HepG2 (cell line): ENCODE measurements around the gene KISS1R. TPM values are rescaled to one million over a fixed set of nuclear protein-coding genes. Genes with fewer than 3 reads are reported as not detected.

ENCODE experiments used
- ARID4A ChIP-seq: sonication (generic); formaldehyde crosslinking; IDR thresholded peaks from 2 replicates; pipeline ENCODE4 v1.5.0; 2020; ENCODE audit warnings: mild to moderate bottlenecking, missing genetic modification reagents, borderline replicate concordance
- CCAR2 ChIP-seq: fragments of 200-400 bp; formaldehyde crosslinking; optimal IDR thresholded peaks from 2 replicates; pipeline ENCODE3; 2018; ENCODE audit warnings: low read depth, mild to moderate bottlenecking, low read length, moderate library complexity
- DMTF1 ChIP-seq: sonication (generic); formaldehyde crosslinking; IDR thresholded peaks from 2 replicates; pipeline ENCODE4 v1.4.0; 2020; ENCODE audit warnings: mild to moderate bottlenecking, missing genetic modification reagents
- ELF4 ChIP-seq: sonication (generic); formaldehyde crosslinking; IDR thresholded peaks from 2 replicates; pipeline ENCODE4 v1.5.0; 2020; ENCODE audit warnings: missing genetic modification reagents, mild to moderate bottlenecking, moderate library complexity, borderline replicate concordance
- FOSL2 ChIP-seq: sonication (generic); formaldehyde crosslinking; IDR thresholded peaks from 2 replicates; pipeline ENCODE4 v1.4.0; 2020; ENCODE audit warnings: missing genetic modification reagents
- GMEB2 ChIP-seq: IDR thresholded peaks from 2 replicates; pipeline ENCODE4 v1.6.1; 2016; ENCODE audit warnings: missing biosample characterization, missing genetic modification reagents, low read depth
- IRF9 ChIP-seq: sonication (generic); formaldehyde crosslinking; IDR thresholded peaks from 2 replicates; pipeline ENCODE4 v1.8.0; 2022; ENCODE audit warnings: missing genetic modification reagents, mild to moderate bottlenecking, borderline replicate concordance
- MLXIP ChIP-seq: sonication (generic); formaldehyde crosslinking; IDR thresholded peaks from 2 replicates; pipeline ENCODE4 v1.9.0; 2021; ENCODE audit warnings: missing genetic modification reagents, borderline replicate concordance
- MXI1 ChIP-seq: IDR thresholded peaks from 3 replicates; pipeline ENCODE4 v1.6.1; 2012; ENCODE audit warnings: low read depth, low read length, inconsistent platforms, borderline replicate concordance
- SYNCRIP ChIP-seq: fragments of 200-400 bp; formaldehyde crosslinking; IDR thresholded peaks from 2 replicates; pipeline ENCODE4 v1.6.1; 2018; ENCODE audit warnings: mild to moderate bottlenecking, low read depth, low read length; ENCODE audit not compliant: insufficient read depth
- TMF1 ChIP-seq: sonication (generic); formaldehyde crosslinking; IDR thresholded peaks from 2 replicates; pipeline ENCODE4 v1.8.1; 2022; ENCODE audit warnings: low read depth, missing genetic modification reagents
- WIZ ChIP-seq: sonication (generic); formaldehyde crosslinking; IDR thresholded peaks from 2 replicates; pipeline ENCODE4 v1.5.1; 2020; ENCODE audit warnings: mild to moderate bottlenecking, missing genetic modification reagents
- ZFP90 ChIP-seq: sonication (generic); formaldehyde crosslinking; IDR thresholded peaks from 2 replicates; pipeline ENCODE4 v1.8.0; 2022; ENCODE audit warnings: missing genetic modification reagents, mild to moderate bottlenecking, inconsistent platforms, borderline replicate concordance
- ZNF589 ChIP-seq: sonication (generic); formaldehyde crosslinking; conservative IDR thresholded peaks from 2 replicates; pipeline ENCODE4 v1.8.0; 2022; ENCODE audit warnings: mild to moderate bottlenecking, moderate library complexity, missing genetic modification reagents
- ZNF775 ChIP-seq: sonication (generic); formaldehyde crosslinking; IDR thresholded peaks from 2 replicates; pipeline ENCODE4 v1.4.0; 2020; ENCODE audit warnings: missing genetic modification reagents, mild to moderate bottlenecking, moderate library complexity, borderline replicate concordance
- polyA plus RNA-seq, 8 experiments: library from polyadenylated mRNA; depleted of rRNA in 3 of 8; stranded (reverse) in 7 of 8; unstranded in 1 of 8; fragments of >200 nt; fragmentation: Illumina TruSeq in 4 of 8; extraction: Trizol in 4 of 8; gene quantifications; 2 replicates each; pipeline versions ENCODE4 v1.2.1 to v1.2.3, GENCODE V29; 2011 to 2016; ENCODE audit warnings: low read depth in 4 of 8, missing spikeins in 1 of 8, mixed read lengths in 1 of 8; ENCODE audit not compliant: insufficient read depth in 1 of 8
- total RNA-seq, 5 experiments: library from RNA; depleted of rRNA; stranded (reverse); fragments of >200 nt; fragmentation: Illumina TruSeq; extraction: Trizol; gene quantifications; 2 replicates each; pipeline ENCODE4 v1.2.3, GENCODE V29; 2016; ENCODE audit warnings: low read depth in 1 of 5

KISS1R gene
- total and polyA plus RNA-seq, 2 of the 13 experiments (the other 11 are each of a cell fraction or from before 2014, with no cell fraction given) = 1.1 to 10.2 TPM

GRCh38 chr19:892894-893689 lies 24.0 kb upstream of the KISS1R start, which contains the start of the genes MED16 and RNU6-9 (continued):
- TF ChIP-seq MLXIP (CRISPR knock-in tag) (no peak), ZFP90 (CRISPR knock-in tag) (peak; percentile 72; the same call in 1 of the 2 replicates), IRF9 (no peak), MXI1 (peak; percentile 53; the same call in 1 of the 3 replicates), TMF1 (no peak), FOSL2 (CRISPR knock-in tag) (no peak), ARID4A (peak; percentile 76; the same call in 1 of the 2 replicates), ZNF589 (no peak), DMTF1 (no peak), WIZ (CRISPR knock-in tag) (no peak), CCAR2 (no peak), SYNCRIP (no peak), ZNF775 (CRISPR knock-in tag) (no peak), ELF4 (0 out of 2 replicates have a peak, but pooled peaks have one; percentile 51), GMEB2 (CRISPR knock-in tag) (no peak)
